CD4-positive, alpha-beta T cell treated with Interleukin-15 for 1 hour (primary cell): ENCODE measurements around the gene KCNV2.

Source experiments
- DNase-seq: peaks from one replicate; pipeline ENCODE4 v3.0.0-alpha.2; 2020

Gene KCNV2

GRCh38 chr9:2722715-2723114 is 5.4 kb downstream of the KCNV2 start:
- no peak for DNase-seq

- DNase-seq, result no peak
Measured at GRCh38 chr9:2723376-2724065, 6.2 kb downstream of the KCNV2 start.

- DNase-seq, result no peak
Measured at GRCh38 chr9:2725126-2725525, 7.8 kb downstream of the KCNV2 start.

- no peak for DNase-seq
Measured at GRCh38 chr9:2725898-2726649, 8.8 kb downstream of the KCNV2 start.

GRCh38 chr9:2726650-2727340 is 9.5 kb downstream of the KCNV2 start:
- DNase-seq, result no peak

- DNase-seq, result no peak
Measured at GRCh38 chr9:2727374-2727773, 10.1 kb downstream of the KCNV2 start.

GRCh38 chr9:2727966-2728613 is 10.8 kb downstream of the KCNV2 start:
- no peak for DNase-seq

GRCh38 chr9:2729003-2729402 is 11.7 kb downstream of the KCNV2 start:
- no peak for DNase-seq

- DNase-seq, result no peak
Measured at GRCh38 chr9:2729721-2730120, 12.4 kb downstream of the KCNV2 start.

- DNase-seq, result no peak
Measured at GRCh38 chr9:2730971-2731370, 13.7 kb downstream of the KCNV2 start.

- no peak for DNase-seq
Measured at GRCh38 chr9:2732492-2732891, 15.2 kb downstream of the KCNV2 start.

- no peak for DNase-seq
Measured at GRCh38 chr9:2740616-2741015, 23.3 kb downstream of the KCNV2 start.

GRCh38 chr9:2741441-2742158 is 24.3 kb downstream of the KCNV2 start:
- DNase-seq, result no peak

GRCh38 chr9:2742214-2742613 is 24.9 kb downstream of the KCNV2 start:
- no peak for DNase-seq

- DNase-seq, result no peak
Measured at GRCh38 chr9:2743937-2744529, 26.7 kb downstream of the KCNV2 start.

GRCh38 chr9:2745560-2746380 is 28.5 kb downstream of the KCNV2 start:
- no peak for DNase-seq

GRCh38 chr9:2749485-2749884 is 32.2 kb downstream of the KCNV2 start:
- no peak for DNase-seq

GRCh38 chr9:2755285-2755684 is 38.0 kb downstream of the KCNV2 start:
- no peak for DNase-seq

GRCh38 chr9:2758162-2758897 is 41.0 kb downstream of the KCNV2 start:
- DNase-seq, result no peak

GRCh38 chr9:2758898-2759510 is 41.7 kb downstream of the KCNV2 start:
- no peak for DNase-seq
